HepG2 (cell line): Measurements from ENCODE around the gene CAMKMT.

ENCODE experiments used
- FOXM1 ChIP-seq: sonication (generic); formaldehyde crosslinking; IDR thresholded peaks from 2 replicates; pipeline ENCODE4 v1.5.0; 2020; ENCODE audit warnings: missing genetic modification reagents
- HDAC2 ChIP-seq: sonication (generic); formaldehyde crosslinking; IDR thresholded peaks from 2 replicates; pipeline ENCODE4 v1.4.0; 2020; ENCODE audit warnings: missing genetic modification reagents
- SPEN ChIP-seq: sonication (generic); formaldehyde crosslinking; IDR thresholded peaks from 2 replicates; pipeline ENCODE4 v1.5.1; 2020; ENCODE audit warnings: low read depth, mild to moderate bottlenecking, missing genetic modification reagents
- TBL1XR1 ChIP-seq: fragments of 150-350 bp; IDR thresholded peaks from 2 replicates; pipeline ENCODE4 v1.6.1; 2014; ENCODE audit warnings: borderline replicate concordance, low read length; ENCODE audit not compliant: partially characterized antibody
- ZNF225 ChIP-seq: sonication (generic); formaldehyde crosslinking; IDR thresholded peaks from 2 replicates; pipeline ENCODE4 v1.4.0; 2020; ENCODE audit warnings: mild to moderate bottlenecking, missing genetic modification reagents
- ZNF850 ChIP-seq: sonication (generic); formaldehyde crosslinking; conservative IDR thresholded peaks from 2 replicates; pipeline ENCODE4 v1.9.0; 2021; ENCODE audit warnings: mild to moderate bottlenecking, missing genetic modification reagents
- TF ChIP-seq, protein P1 (sequence below): IDR thresholded peaks from 2 replicates; pipeline ENCODE4 v1.6.1; 2012; ENCODE audit warnings: inconsistent platforms

- TF ChIP-seq SPEN (CRISPR knock-in tag) (no peak), HDAC2 (CRISPR knock-in tag) (no peak), TBL1XR1 (no peak), ZNF850 (CRISPR knock-in tag) (no peak), ZNF225 (no peak), FOXM1 (CRISPR knock-in tag) (no peak)
- TF ChIP-seq, protein P1, sequence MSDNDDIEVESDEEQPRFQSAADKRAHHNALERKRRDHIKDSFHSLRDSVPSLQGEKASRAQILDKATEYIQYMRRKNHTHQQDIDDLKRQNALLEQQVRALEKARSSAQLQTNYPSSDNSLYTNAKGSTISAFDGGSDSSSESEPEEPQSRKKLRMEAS: no peak
Measured at GRCh38 chr2:44628297-44628696, 266.6 kb downstream of the CAMKMT start.
